ENCODE data around the gene PIK3R5.

GRCh38 chr17:8909586-8910270 is 55.8 kb downstream of the PIK3R5 start:
- TF ChIP-seq E2F1 (CRISPR knock-in tag; IDR thresholded peaks at IDR 0.05) (no peak), ZNF512 (CRISPR knock-in tag; IDR thresholded peaks at IDR 0.05; ENCODE audit: borderline replicate concordance) (no peak), E2F5 (CRISPR knock-in tag; IDR thresholded peaks at IDR 0.05) (no peak), ZNF138 (CRISPR knock-in tag; conservative IDR thresholded peaks at IDR 0.05) (no peak), CTCF (IDR thresholded peaks at IDR 0.05) (no peak), ZNF281 (CRISPR knock-in tag; IDR thresholded peaks at IDR 0.05) (no peak), TCF7 (CRISPR knock-in tag; IDR thresholded peaks at IDR 0.05; ENCODE audit: low read depth) (no peak), ESRRA (CRISPR knock-in tag; IDR thresholded peaks at IDR 0.05; ENCODE audit: borderline replicate concordance) (no peak), MYBL2 (CRISPR knock-in tag; IDR thresholded peaks at IDR 0.05) (no peak), ELF4 (CRISPR knock-in tag; IDR thresholded peaks at IDR 0.05; ENCODE audit: low read depth) (no peak), NR2C2 (CRISPR knock-in tag; IDR thresholded peaks at IDR 0.05) (no peak)

Measured in WTC11 (cell line).